ENCODE data around the gene CHRDL1.
"Not testable (repeated sequence)": the region's sequence is repeated elsewhere in the genome, so short reads cannot be mapped to it uniquely, and the experiment has no call there.

The CHRDL1 gene

DNA sequence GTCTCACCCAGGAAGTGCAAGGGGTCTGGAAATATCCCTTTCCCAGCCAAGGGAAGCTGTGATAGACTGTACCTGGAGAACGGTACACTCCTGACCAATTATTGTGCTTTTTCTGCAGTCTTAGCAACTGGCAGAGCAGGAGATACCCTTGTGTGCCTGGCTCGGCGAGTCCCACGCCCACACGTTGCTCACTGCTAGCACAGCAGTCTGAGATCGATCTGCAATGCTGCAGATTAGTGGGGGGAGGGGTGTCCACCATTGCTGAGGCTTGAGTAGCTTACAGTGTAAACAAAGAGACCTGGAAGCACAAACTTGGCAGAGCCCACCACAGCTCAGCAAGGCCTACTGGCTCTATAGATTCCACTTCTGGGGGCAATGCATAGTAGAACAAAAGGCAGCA lies 138.5 kb downstream of the CHRDL1 start:
- TF ChIP-seq ZFX (IDR thresholded peaks at IDR 0.05; ENCODE audit: borderline replicate concordance): no peak
- TF ChIP-seq, protein P1, sequence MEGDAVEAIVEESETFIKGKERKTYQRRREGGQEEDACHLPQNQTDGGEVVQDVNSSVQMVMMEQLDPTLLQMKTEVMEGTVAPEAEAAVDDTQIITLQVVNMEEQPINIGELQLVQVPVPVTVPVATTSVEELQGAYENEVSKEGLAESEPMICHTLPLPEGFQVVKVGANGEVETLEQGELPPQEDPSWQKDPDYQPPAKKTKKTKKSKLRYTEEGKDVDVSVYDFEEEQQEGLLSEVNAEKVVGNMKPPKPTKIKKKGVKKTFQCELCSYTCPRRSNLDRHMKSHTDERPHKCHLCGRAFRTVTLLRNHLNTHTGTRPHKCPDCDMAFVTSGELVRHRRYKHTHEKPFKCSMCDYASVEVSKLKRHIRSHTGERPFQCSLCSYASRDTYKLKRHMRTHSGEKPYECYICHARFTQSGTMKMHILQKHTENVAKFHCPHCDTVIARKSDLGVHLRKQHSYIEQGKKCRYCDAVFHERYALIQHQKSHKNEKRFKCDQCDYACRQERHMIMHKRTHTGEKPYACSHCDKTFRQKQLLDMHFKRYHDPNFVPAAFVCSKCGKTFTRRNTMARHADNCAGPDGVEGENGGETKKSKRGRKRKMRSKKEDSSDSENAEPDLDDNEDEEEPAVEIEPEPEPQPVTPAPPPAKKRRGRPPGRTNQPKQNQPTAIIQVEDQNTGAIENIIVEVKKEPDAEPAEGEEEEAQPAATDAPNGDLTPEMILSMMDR (IDR thresholded peaks at IDR 0.05): no peak
- no peak overlapping the region for H3K27ac ChIP-seq

- H3K27ac ChIP-seq: not testable (repeated sequence)
These were observed 141.3 kb downstream of the CHRDL1 start for GRCh38 chrX:110654280-110654679.

- TF ChIP-seq, protein P1 (IDR thresholded peaks at IDR 0.05): no peak
- TF ChIP-seq ZFX (IDR thresholded peaks at IDR 0.05; ENCODE audit: borderline replicate concordance): no peak
- no peak overlapping the region for H3K27ac ChIP-seq
These were observed 149.2 kb downstream of the CHRDL1 start for GRCh38 chrX:110646386-110646785.

Data from 22Rv1 (cell line).